Endothelial cell (in vitro differentiated cells): ENCODE data around the gene CCDC86. TPM values are rescaled to one million over a fixed set of nuclear protein-coding genes. Genes with fewer than 3 reads are reported as not detected.

Experiments used
- DNase-seq: peaks from one replicate; pipeline ENCODE4 v3.0.0; 2021; ENCODE audit warnings: low spot score
- H3K27ac Mint-ChIP-seq: one replicate; pipeline ENCODE4 v1.8.0; 2021; ENCODE audit warnings: mixed read lengths, inconsistent platforms; ENCODE audit not compliant: unreplicated experiment
- H3K27me3 Mint-ChIP-seq: one replicate; pipeline ENCODE4 v1.8.0; 2021; ENCODE audit warnings: mild to moderate bottlenecking, moderate library complexity, mixed read lengths, inconsistent platforms; ENCODE audit not compliant: unreplicated experiment
- H3K36me3 Mint-ChIP-seq: one replicate; pipeline ENCODE4 v1.8.0; 2021; ENCODE audit warnings: mild to moderate bottlenecking, low read depth, mixed read lengths, inconsistent platforms; ENCODE audit not compliant: unreplicated experiment
- H3K4me1 Mint-ChIP-seq: one replicate; pipeline ENCODE4 v1.8.0; 2021; ENCODE audit warnings: mild to moderate bottlenecking, mixed read lengths, inconsistent platforms; ENCODE audit not compliant: unreplicated experiment
- H3K4me3 Mint-ChIP-seq: one replicate; pipeline ENCODE4 v1.8.0; 2021; ENCODE audit warnings: mild to moderate bottlenecking, mixed read lengths, inconsistent platforms; ENCODE audit not compliant: unreplicated experiment
- H3K9me3 Mint-ChIP-seq: one replicate; pipeline ENCODE4 v1.8.0; 2021; ENCODE audit warnings: mixed read lengths, inconsistent platforms; ENCODE audit not compliant: unreplicated experiment
- CTCF ChIP-seq: fragments of 200-600 bp; sonication (generic); IDR thresholded peaks from one replicate; pipeline ENCODE4 v1.5.0; 2021; ENCODE audit warnings: antibody characterized with exemption; ENCODE audit not compliant: unreplicated experiment
- total RNA-seq: library from RNA; stranded (reverse); fragmentation: NEBNext Ultra II Directional; extraction: Animal tissue kit (Norgen Biotek cat#: 25700); gene quantifications from one replicate; pipeline ENCODE4 v1.2.1, GENCODE V29; 2021; ENCODE audit not compliant: unreplicated experiment

The CCDC86 gene
- total RNA-seq, 1 donor from 2014 or later: 15.5 TPM

GRCh38 chr11:60870276-60870675 lies 28.4 kb downstream of the CCDC86 start:
- DNase-seq: no peak
- Mint-ChIP-seq H3K27ac (no peak overlapping the region), H3K27me3 (peaks cover 7% of the 10 kb centered on the region), H3K4me1 (peaks cover 3% of the 10 kb centered on the region), H3K4me3 (no peak overlapping the region), H3K36me3 (no peaks in the 10 kb centered on the region), H3K9me3 (no peaks in the 10 kb centered on the region)
- TF ChIP-seq CTCF: no peak

GRCh38 chr11:60870733-60871377 lies 28.9 kb downstream of the CCDC86 start:
- peak overlapping the region; percentile 48 for H3K27ac Mint-ChIP-seq
- H3K27me3 Mint-ChIP-seq: peaks cover 7% of the 10 kb centered on the region
- TF ChIP-seq CTCF: no peak
- H3K4me1 Mint-ChIP-seq: peaks cover 3% of the 10 kb centered on the region
- no peak overlapping the region for H3K4me3 Mint-ChIP-seq
- H3K9me3 Mint-ChIP-seq: no peaks in the 10 kb centered on the region
- H3K36me3 Mint-ChIP-seq: no peaks in the 10 kb centered on the region
- no peak for DNase-seq

GRCh38 chr11:60871378-60872061 lies 29.6 kb downstream of the CCDC86 start:
- H3K27me3 Mint-ChIP-seq: peaks cover 7% of the 10 kb centered on the region
- TF ChIP-seq CTCF: no peak
- H3K9me3 Mint-ChIP-seq: no peaks in the 10 kb centered on the region
- no peak overlapping the region for H3K27ac Mint-ChIP-seq
- no peak overlapping the region for H3K4me3 Mint-ChIP-seq
- no peaks in the 10 kb centered on the region for H3K4me1 Mint-ChIP-seq
- no peaks in the 10 kb centered on the region for H3K36me3 Mint-ChIP-seq
- DNase-seq: no peak

GRCh38 chr11:60872124-60872960 lies 30.4 kb downstream of the CCDC86 start:
- H3K27ac Mint-ChIP-seq: no peak overlapping the region
- H3K36me3 Mint-ChIP-seq: no peaks in the 10 kb centered on the region
- peaks cover 7% of the 10 kb centered on the region for H3K4me1 Mint-ChIP-seq
- no peak for DNase-seq
- peaks cover 5% of the 10 kb centered on the region for H3K27me3 Mint-ChIP-seq
- TF ChIP-seq CTCF: no peak
- no peaks in the 10 kb centered on the region for H3K9me3 Mint-ChIP-seq
- H3K4me3 Mint-ChIP-seq: no peak overlapping the region
